Measurements from ENCODE around the gene CDH1. TPM values are rescaled to one million over a fixed set of nuclear protein-coding genes. Genes with fewer than 3 reads are reported as not detected.

Gene CDH1
- polyA plus RNA-seq, 3 donors: 85.4 to 114 (median 88.5) TPM

DNA sequence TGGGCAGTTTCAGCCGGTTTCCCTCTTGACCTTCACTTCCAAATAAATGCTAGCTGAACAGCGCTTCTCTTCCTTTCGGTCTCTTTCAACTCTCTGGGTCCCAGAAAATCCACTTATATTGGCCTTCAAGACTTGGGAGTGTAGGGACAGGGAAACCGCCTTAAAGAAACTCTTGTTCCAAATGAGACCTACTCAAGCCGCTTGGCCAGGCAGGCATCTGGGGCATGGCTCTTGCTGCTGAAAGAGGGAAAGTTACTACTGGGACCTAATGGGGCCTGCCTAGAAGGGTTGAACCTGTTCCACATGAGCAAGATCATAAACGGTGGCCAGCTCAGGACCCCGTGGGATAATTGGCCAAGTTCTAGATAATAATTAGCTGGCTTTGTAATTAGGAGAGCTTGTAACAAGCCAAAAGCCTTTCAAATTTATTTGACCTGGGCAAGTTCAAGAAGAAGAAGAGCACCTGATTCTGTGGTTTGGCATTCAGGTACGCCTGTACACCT, 13.2 kb downstream of the CDH1 start:
- DNase-seq (ENCODE audit: extremely low read depth in 1 of 11, low read depth in 9 of 11, low spot score in 4 of 11): no peak

DNA sequence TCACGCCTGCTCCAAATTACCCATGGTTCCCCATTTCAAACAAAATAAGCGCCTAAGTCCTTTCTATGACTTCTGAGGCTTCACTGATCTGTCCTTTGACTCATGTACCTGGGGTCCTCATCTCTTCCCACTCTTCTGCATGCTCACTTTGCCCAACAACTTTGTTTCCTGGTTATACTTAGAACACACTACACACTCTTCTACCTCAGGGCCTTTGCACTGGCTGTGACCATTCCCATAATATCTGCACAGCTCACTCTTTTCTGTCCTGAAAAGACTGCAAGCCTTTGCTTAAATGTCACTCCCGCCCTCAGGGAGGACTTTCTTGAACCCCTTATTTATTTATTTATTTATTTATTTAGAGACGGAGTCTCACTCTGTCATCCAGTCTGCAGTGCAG, 14.1 kb downstream of the CDH1 start:
- DNase-seq (ENCODE audit: extremely low read depth in 1 of 11, low read depth in 9 of 11, low spot score in 4 of 11): no peak

DNA sequence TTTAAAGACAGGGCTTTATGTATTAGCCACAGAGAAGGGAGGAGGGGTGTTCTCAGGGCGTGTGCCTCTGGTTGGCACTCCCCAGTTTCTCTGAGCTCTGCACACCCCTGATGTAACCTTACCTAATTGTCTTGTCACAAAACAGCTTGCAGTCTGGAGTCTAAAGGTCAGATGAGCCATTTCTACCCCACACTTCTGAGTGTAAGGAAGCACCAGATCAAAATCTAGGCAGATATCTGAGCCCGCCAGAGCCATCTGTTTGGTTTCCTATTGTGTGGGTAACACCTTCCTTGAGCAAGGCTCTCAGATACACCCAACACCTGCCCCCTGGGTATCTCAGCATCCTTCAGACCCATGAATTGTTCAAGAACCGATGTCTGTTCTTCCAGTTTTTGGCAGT, 15.5 kb downstream of the CDH1 start:
- DNase-seq (ENCODE audit: extremely low read depth in 1 of 11, low read depth in 9 of 11, low spot score in 4 of 11): no peak

DNA sequence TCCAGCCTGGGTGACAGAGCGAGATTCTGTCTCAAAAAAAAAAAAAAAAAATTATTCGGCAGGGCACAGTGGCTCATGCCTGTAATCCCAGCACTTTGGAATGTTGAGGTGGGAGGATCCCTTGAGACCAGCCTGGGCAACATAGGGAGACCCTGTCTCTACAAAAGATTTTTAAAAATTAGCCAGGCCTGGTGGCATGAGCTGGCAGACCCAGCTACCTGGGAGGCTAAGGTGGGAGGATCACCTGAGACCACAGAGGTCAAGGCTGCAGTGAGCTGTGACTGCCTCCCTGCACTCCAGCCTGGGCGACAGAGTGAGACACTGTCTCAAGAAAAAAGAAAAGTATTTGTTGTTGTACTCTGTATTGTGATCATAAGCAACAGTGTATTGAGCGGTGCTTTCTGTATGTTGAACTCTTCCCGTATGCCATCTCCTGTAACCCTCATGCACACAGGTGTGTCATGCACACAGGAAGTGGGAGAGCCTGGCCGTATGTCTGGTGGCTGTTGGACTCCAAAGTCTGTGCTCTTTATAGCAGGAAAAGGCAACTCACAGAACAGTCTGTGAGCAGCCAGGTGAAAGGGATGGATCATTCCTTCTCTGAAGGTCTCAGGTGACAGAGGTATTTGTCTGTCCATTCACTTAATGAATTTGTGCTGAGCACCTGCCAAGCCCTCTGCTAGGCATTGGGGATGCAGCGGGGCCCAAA, 17.1 kb downstream of the CDH1 start:
- DNase-seq (ENCODE audit: extremely low read depth in 1 of 11, low read depth in 9 of 11, low spot score in 4 of 11): no peak

DNA sequence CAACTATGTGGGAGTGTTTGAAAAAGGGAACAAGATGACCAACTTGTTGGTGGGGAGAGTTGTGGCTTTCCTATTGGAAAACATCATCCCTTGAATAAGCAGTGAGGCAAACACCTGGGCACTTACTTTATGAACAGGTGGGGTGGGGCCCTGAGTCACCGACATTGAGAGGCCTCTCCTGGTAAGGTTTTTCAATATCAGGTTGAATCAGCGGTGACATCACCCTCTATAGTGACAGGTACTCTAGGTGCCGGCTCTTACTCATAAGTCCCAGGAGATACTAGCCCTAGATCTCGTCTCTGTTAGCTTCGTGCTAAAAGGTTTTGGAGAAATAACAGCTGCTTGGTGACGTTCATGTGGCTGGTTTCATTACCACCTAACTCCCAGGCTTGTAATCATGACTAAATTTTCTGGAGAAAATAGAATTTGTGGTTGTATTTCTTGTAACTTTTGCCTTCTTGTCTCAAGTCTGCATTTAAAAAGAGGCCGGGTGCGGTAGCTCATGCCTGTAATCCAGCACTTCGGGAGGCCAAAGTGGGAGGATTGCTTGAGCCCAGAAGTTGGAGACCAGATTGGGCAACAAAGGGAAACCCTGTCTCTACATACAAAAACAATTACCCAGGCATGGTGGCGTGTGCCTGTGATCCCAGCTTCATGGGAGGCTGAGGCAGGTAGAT, 19.3 kb downstream of the CDH1 start:
- no peak for DNase-seq (ENCODE audit: extremely low read depth in 1 of 11, low read depth in 9 of 11, low spot score in 4 of 11)

DNA sequence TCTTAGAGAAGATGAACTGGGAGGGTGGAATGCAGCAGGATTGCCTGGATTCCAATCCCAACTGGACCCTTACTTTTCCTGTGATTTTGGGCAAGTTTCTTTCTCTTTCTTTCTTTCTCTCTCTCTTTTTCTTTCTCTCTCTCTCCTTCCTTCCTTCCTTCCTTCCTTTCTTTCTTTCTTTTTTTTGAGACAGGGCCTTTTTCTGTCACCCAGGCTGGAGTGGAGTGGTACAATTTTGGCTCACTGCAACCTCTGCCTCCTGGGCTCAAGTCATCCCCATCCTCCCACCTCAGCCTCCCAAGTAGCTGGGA, 20.5 kb downstream of the CDH1 start:
- DNase-seq (ENCODE audit: extremely low read depth in 1 of 11, low read depth in 9 of 11, low spot score in 4 of 11): no peak

DNA sequence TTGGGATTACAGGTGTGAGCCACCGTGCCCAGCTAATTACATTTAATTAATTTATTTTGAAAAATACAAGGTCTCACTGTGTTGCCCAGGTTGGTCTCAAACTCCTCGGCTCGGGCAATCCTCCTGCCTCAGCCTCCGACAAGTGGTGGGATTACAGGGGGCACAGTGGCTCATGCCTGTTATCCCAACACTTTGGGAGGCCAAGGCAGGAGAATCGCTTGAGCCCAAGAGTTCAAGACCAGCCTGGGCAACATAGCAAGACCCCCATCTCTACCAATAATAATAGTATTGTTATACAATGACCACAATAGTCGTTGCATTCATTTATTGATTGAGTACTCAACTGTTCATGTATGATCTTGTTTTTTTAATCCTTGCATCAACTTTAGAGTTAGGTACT, 22.0 kb downstream of the CDH1 start:
- DNase-seq (ENCODE audit: extremely low read depth in 1 of 11, low read depth in 9 of 11, low spot score in 4 of 11): no peak

DNA sequence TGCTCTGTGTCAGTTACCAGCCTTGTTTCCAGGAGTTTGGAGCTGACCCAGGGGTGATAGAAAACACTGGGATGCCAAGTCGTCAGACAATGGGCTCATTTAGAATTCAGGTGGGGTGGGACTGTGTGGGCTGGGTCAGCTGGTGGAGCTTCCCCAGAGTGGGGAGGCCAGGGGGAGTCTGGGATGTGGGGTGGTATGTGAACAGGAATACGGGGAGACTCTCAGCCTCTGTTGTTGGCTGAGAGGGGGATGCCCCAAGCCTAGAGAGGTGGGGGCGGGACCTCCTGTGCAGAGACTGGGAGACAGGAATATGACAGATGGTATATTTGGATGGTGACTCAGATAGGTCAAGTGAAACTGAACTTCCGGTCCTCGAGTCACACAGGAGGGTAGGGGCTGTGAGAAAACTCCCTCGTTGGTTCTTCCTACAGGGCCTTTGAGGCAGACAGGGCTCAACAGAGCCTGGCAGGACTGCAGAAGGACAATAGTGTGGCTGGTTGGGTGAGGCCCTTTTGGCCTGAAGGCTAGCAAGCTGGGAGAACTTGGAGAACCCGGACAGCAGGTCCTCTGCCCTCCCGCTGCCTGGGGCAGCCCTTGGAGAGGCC, 23.7 kb downstream of the CDH1 start:
- no peak for DNase-seq (ENCODE audit: extremely low read depth in 1 of 11, low read depth in 9 of 11, low spot score in 4 of 11)

DNA sequence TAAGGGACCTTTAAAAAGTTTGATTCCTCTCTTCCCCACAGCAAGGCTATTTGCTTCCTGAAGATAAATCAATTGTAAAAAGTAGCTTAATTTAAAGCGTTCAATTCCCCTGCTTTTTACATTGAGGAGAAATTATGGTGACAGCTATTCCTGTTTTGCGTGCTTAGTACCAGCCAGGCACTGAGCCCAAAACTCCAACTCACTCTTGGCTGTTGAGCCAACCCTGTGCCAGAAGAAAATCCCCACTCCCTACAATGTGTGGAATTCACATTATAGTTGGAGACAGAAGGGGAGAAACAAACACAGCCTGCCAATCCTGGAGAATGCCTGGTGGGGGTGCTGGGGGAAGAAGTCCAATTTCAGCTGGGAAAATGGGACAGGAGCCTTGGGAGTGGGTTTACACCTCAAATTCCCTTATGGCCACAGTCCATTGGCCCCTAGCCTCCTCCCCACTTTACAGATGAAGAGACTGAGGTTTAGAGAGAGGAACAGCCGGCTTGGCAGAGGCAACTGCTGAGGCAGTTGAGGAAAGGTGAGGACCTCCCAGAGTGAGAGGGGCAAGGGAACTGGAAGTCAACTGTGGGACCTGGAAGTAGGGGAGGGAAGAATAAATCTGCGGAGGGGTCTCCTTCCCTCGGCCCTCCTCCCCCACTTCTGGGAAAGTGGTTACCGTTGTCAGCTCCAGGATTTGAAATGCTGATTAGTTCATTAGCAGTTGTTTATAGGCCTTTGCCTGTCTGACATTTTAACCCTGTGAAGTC, 26.1 kb downstream of the CDH1 start:
- DNase-seq (ENCODE audit: extremely low read depth in 1 of 11, low read depth in 9 of 11, low spot score in 4 of 11): no peak

DNA sequence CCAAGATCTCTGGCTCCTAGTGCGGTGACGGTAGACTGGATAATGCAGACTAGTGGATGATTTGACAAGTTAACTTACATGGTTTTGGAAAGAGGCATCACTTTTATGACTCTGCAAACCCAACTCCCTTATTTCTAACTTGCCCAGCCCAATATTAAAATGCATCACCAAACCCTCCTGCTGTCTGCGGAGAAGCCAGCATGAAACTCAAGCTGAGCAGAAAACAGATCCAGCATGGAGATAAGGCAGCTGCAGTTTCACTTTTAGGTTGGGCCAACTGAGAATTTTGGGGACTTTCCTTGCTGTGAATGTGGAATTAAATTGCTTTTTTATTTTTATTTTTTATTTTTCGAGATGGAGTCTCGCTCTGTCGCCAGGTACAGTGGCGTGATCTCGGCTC, 27.8 kb downstream of the CDH1 start:
- no peak for DNase-seq (ENCODE audit: extremely low read depth in 1 of 11, low read depth in 9 of 11, low spot score in 4 of 11)

DNA sequence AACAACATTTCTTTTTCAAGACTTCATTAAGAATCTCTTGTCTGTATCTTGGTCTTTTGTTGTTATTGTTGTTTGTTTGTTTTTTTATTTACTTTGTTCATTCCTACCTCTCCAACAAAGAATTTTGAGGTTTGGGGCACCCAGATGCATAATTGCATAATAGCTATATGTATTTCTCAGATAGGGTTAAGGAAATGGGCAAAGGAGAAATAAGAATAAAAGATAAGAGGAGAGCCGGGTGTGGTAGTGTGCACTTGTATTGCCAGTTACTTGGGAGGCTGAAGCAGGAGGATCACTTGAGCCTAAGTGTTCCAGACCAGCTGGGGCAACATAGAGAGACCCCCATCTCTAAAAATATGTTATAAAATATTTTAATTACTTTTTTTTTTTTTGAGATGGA, 30.5 kb downstream of the CDH1 start:
- DNase-seq (ENCODE audit: extremely low read depth in 1 of 11, low read depth in 9 of 11, low spot score in 4 of 11): no peak

DNA sequence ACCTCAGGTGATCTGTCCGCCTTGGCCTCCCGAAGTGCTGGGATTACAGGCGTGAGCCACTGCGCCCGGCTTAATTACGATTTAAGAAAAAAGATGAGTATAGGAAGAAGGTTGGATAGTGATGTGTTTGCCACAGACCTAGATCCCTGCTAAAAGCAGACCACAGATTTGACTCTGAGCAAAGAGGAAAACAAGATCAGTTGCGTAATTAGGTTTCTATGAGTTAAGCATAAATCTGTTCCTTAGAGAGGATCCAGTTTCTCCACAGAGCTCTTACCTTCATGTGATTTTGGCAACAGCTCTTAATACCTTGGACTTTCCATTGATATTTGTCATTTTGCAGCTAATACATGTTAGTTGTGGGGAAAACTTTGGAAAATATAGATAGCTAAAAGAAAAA, 31.1 kb downstream of the CDH1 start:
- no peak for DNase-seq (ENCODE audit: extremely low read depth in 1 of 11, low read depth in 9 of 11, low spot score in 4 of 11)

DNA sequence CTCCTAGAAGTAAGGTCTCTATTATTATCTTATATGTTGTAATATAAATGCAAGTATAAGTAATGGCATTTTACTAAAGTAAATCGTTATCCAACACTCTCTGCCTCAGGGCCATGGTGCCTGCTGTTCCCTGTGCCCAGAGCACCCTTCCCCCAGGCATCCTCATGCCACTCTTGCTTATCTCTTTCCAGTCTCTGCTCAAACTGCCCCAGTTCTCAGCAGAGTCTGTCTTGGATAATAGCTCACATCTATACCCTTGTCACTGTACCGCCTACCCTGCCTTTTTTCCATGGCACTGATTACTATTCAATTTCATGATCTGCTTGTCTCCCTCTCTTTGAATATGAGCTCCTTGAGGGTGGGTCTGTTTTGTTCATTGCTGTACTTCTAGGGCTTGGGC, 31.7 kb downstream of the CDH1 start:
- DNase-seq (ENCODE audit: extremely low read depth in 1 of 11, low read depth in 9 of 11, low spot score in 4 of 11): no peak

DNA sequence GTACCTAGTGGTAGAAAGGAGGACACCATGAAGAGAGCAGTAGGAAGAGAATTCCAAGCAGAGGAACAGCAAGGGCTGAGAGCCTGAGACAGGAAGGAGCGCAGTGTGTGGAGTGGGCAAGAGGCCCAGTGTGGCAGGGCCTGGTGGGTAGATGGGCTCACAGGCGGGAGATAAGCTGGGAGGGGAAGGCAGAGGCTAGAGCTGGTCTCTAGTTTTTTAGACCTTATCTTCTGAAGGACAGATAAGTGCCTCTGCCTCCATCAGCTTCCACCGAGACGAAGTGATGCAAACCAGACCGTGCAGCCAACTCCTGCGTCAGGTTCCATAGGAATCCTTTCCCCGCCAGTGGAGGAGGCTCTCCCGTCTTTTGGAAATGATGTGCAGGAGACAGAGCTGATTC, 33.6 kb downstream of the CDH1 start:
- no peak for DNase-seq (ENCODE audit: extremely low read depth in 1 of 11, low read depth in 9 of 11, low spot score in 4 of 11)

DNA sequence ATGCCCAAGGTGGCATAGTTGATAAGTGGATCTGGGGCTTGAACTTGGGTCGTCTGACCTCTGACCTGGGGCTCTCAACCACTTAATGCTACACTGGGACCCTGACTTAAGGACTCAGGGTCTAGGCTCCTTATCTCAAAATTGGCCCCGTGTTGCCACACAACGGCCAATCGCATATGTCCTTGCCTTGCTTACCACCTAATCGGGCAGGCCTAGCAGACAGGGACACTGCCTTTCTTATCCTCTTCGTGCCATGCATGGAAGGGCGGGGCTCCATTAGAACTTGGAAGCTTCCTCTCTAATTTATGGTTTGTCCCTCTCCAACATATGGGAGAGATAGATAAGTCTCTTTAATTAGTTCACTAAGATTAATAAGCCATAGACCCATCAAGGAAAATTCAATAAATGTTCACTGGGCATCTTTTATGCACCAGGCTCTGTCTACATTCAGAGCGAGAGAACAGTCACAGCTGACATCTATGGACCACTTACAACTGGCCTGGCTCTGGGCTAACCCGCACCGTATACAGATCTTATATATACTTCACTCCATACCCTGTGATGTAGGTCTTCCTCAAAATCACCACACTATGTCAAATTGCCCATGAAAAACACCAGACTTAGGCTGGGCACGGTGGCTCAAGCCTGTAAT, 35.1 kb downstream of the CDH1 start:
- DNase-seq (ENCODE audit: extremely low read depth in 1 of 11, low read depth in 9 of 11, low spot score in 4 of 11): no peak

DNA sequence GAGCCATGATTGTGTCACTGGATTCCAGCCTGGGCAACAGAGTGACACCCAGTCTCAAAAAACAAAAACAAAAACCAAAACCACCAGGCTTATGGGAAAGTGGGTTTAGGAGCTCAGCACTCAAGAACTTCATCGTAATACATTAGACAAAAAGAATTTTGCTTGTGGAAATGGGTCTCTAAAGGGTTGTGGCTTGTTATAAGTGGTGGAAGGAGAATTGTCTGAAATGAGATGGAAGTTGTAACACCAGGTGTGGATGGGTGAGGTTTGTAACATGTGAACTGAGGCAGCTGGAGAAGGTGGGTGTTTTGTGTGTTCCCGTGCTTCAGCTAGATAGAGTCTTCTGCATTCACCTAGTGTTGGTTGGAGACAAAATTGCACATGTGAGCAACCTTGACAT, 35.8 kb downstream of the CDH1 start:
- DNase-seq (ENCODE audit: extremely low read depth in 1 of 11, low read depth in 9 of 11, low spot score in 4 of 11): no peak

DNA sequence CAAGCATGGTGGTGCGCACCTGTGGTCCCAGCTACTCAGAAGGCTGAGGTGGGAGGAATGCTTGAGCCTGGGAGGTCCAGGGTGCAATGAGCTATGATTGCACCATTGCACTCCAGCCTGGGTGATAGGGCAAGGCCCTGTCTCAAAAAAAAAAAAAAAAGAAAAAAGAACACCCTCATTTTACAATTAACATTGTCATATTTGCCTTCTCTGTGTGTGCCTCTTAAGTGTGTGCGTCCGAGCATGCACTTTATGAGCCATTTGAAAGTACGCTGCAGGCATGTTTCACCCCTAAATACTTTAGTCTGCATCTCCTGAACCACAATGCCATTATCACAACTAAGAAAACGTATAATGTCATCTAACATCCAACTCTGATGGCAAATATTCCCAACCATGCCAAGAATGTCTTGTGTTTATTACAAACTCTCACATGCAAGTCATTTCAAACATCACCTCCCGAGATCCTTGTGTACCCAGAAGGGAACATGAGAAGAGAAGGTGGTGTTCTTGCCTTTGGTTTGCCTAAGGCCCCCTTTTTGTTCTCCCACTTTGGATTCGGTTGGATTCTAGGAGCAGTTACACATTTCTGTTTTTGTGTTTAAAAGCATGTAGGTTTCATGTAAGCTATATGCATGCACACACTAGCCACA, 38.0 kb downstream of the CDH1 start:
- DNase-seq (ENCODE audit: extremely low read depth in 1 of 11, low read depth in 9 of 11, low spot score in 4 of 11): no peak

DNA sequence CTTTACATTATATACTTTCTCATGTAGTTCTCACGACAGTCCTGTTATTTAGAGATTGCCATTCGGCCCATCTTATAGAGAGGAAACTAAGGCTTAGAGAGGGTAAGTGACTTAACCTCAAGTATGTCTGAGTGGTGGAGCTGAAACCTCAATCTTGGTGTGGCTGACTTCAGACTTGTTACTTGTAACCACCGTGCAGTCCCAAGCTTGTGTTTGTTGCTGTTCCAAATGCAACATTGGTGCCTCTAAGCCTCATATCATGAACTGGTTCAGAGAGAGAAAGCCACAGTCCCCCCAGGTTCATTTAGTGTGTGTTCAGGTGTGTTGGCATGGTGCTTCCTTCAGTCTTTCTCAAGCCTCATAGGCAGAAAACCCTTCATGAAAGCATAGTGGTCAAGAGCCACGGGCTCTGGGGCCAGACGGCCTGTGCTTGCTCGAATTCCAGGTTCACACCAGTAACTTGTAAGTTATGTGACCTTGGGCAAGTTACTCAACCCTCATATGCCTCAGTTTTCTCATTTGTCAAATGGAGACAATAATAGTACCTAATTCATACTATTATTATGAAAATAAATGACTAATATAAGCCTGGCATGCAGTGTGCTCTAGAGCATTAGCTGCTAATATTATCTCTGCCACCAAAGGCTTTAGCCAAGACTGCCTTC, 39.9 kb downstream of the CDH1 start:
- DNase-seq (ENCODE audit: extremely low read depth in 1 of 11, low read depth in 9 of 11, low spot score in 4 of 11): no peak

All from renal cortex interstitium (tissue), 11 donors.